ENCODE results near the gene HEXD. TPM values are rescaled to one million over a fixed set of nuclear protein-coding genes. Genes with fewer than 3 reads are reported as not detected.
A peak's percentile ranks its signal among the peaks of the same experiment; 100 is the strongest.

Gene HEXD
- total RNA-seq, 2 donors from 2014 or later = 31.5 to 37.6 TPM

DNA sequence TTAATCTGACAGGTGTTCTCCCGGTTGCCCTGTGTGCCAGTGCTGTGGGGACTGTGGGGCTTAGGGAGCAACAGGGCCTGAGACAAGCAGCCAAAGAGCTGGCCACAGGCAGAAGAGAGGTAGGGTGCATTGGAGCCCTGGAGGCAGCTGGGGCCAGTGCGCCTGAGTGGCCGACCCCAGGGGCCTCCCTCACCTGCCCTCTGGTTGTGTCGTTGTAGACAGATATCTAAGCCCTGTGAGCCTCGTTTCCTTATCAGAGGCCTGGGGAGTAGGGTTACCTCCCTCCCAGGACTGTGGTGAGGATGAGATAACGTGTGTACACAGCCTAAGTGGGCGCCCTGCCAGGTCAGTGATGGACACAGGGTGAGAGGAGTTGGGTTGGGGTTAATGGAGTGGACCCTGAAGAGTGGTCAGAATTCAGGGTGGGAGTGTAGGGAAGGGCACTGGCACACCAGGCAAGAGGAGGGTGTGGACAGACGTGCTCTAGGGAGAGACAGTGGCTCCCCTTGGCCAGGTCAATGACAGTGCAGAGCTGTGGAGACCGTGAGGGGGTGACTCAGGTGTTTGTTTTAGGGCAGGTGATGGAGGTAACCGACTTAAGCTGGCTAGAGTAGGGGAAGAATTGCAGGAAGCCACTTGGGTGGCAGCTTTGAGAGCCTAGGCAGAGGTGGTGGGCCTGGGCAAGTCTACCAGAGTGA is 43.8 kb downstream of the HEXD start:
- peaks cover 2% of the 10 kb centered on the region for H3K9me3 Mint-ChIP-seq
- H3K27ac Mint-ChIP-seq = peak overlapping the region; percentile 7
- peak; percentile 23 for TF ChIP-seq CTCF (conservative IDR thresholded peaks at IDR 0.05)
- H3K36me3 Mint-ChIP-seq (ENCODE audit: low read depth) = peaks cover 54% of the 10 kb centered on the region
- Histone ChIP-seq H3K4me1 (ENCODE audit: control insufficient read depth, insufficient read depth, low read length) (peaks cover 4% of the 10 kb centered on the region), H3K27me3 (ENCODE audit: control insufficient read depth, insufficient read depth, low read length, poor library complexity, severe bottlenecking) (no peaks in the 10 kb centered on the region), H3K4me3 (ENCODE audit: low read length) (no peak overlapping the region), H3K36me3 (ENCODE audit: control insufficient read depth, insufficient read depth, low read length) (peaks cover 40% of the 10 kb centered on the region), H3K27ac (ENCODE audit: low read depth, low read length) (no peak overlapping the region), H3K9ac (ENCODE audit: extremely low read depth, low read length, poor library complexity, severe bottlenecking) (no peak overlapping the region), H3K9me3 (ENCODE audit: control insufficient read depth, low read length) (no peaks in the 10 kb centered on the region)
- H3K4me3 Mint-ChIP-seq = no peak overlapping the region
- peak; percentile 47 for DNase-seq
- no peaks in the 10 kb centered on the region for H3K27me3 Mint-ChIP-seq (ENCODE audit: insufficient read depth)
- WGBS, 2 experiments (ENCODE audit: insufficient coverage in 1 of 2, insufficient read length in 1 of 2) = 83 to 97% methylated on average over 5 to 10 of the region's 10 CpGs
- peaks cover 5% of the 10 kb centered on the region for H3K4me1 Mint-ChIP-seq

- Mint-ChIP-seq H3K4me1 (no peaks in the 10 kb centered on the region), H3K4me3 (no peak overlapping the region), H3K9me3 (no peaks in the 10 kb centered on the region), H3K36me3 (ENCODE audit: low read depth) (peaks cover 57% of the 10 kb centered on the region), H3K27ac (no peak overlapping the region), H3K27me3 (ENCODE audit: insufficient read depth) (no peaks in the 10 kb centered on the region)
- no peak for TF ChIP-seq CTCF (conservative IDR thresholded peaks at IDR 0.05)
- Histone ChIP-seq H3K4me3 (ENCODE audit: low read length) (no peak overlapping the region), H3K9me3 (ENCODE audit: control insufficient read depth, low read length) (no peaks in the 10 kb centered on the region), H3K27me3 (ENCODE audit: control insufficient read depth, insufficient read depth, low read length, poor library complexity, severe bottlenecking) (no peaks in the 10 kb centered on the region), H3K27ac (ENCODE audit: low read depth, low read length) (no peak overlapping the region), H3K36me3 (ENCODE audit: control insufficient read depth, insufficient read depth, low read length) (peaks cover 42% of the 10 kb centered on the region), H3K4me1 (ENCODE audit: control insufficient read depth, insufficient read depth, low read length) (peaks cover 4% of the 10 kb centered on the region), H3K9ac (ENCODE audit: extremely low read depth, low read length, poor library complexity, severe bottlenecking) (no peak overlapping the region)
- no peak for DNase-seq
- 91 to 92% methylated on average over 4 to 6 of the region's 6 CpGs for WGBS, 2 experiments (ENCODE audit: insufficient coverage in 1 of 2, insufficient read length in 1 of 2)
Observed at GRCh38 chr17:82463391-82463790, 45.2 kb downstream of the HEXD start.

GRCh38 chr17:82463925-82464566 is 45.9 kb downstream of the HEXD start:
- no peak for DNase-seq
- 93 to 94% methylated on average over 4 to 7 of the region's 7 CpGs for WGBS, 2 experiments (ENCODE audit: insufficient coverage in 1 of 2, insufficient read length in 1 of 2)
- no peak for TF ChIP-seq CTCF (conservative IDR thresholded peaks at IDR 0.05)
- Histone ChIP-seq H3K9me3 (ENCODE audit: control insufficient read depth, low read length) (no peaks in the 10 kb centered on the region), H3K4me1 (ENCODE audit: control insufficient read depth, insufficient read depth, low read length) (peaks cover 4% of the 10 kb centered on the region), H3K9ac (ENCODE audit: extremely low read depth, low read length, poor library complexity, severe bottlenecking) (no peak overlapping the region), H3K36me3 (ENCODE audit: control insufficient read depth, insufficient read depth, low read length) (peaks cover 48% of the 10 kb centered on the region), H3K4me3 (ENCODE audit: low read length) (no peak overlapping the region), H3K27ac (ENCODE audit: low read depth, low read length) (no peak overlapping the region), H3K27me3 (ENCODE audit: control insufficient read depth, insufficient read depth, low read length, poor library complexity, severe bottlenecking) (no peaks in the 10 kb centered on the region)
- no peak overlapping the region for H3K4me3 Mint-ChIP-seq
- no peak overlapping the region for H3K27ac Mint-ChIP-seq
- no peaks in the 10 kb centered on the region for H3K4me1 Mint-ChIP-seq
- no peaks in the 10 kb centered on the region for H3K9me3 Mint-ChIP-seq
- H3K36me3 Mint-ChIP-seq (ENCODE audit: low read depth) = peaks cover 63% of the 10 kb centered on the region
- no peaks in the 10 kb centered on the region for H3K27me3 Mint-ChIP-seq (ENCODE audit: insufficient read depth)
